Inferior parietal cortex (tissue), 1 donor: ENCODE results near the gene CGN.
"Not testable (repeated sequence)": the region's sequence is repeated elsewhere in the genome, so short reads cannot be mapped to it uniquely, and the experiment has no call there.

ENCODE experiments used
- DNase-seq: peaks from one replicate; pipeline ENCODE4 v3.0.0-alpha.2; 2016; ENCODE audit errors: extremely low spot score

CGN gene

GRCh38 chr1:151502035-151502700 lies 9.0 kb upstream of the CGN start:
- no peak for DNase-seq

DNA sequence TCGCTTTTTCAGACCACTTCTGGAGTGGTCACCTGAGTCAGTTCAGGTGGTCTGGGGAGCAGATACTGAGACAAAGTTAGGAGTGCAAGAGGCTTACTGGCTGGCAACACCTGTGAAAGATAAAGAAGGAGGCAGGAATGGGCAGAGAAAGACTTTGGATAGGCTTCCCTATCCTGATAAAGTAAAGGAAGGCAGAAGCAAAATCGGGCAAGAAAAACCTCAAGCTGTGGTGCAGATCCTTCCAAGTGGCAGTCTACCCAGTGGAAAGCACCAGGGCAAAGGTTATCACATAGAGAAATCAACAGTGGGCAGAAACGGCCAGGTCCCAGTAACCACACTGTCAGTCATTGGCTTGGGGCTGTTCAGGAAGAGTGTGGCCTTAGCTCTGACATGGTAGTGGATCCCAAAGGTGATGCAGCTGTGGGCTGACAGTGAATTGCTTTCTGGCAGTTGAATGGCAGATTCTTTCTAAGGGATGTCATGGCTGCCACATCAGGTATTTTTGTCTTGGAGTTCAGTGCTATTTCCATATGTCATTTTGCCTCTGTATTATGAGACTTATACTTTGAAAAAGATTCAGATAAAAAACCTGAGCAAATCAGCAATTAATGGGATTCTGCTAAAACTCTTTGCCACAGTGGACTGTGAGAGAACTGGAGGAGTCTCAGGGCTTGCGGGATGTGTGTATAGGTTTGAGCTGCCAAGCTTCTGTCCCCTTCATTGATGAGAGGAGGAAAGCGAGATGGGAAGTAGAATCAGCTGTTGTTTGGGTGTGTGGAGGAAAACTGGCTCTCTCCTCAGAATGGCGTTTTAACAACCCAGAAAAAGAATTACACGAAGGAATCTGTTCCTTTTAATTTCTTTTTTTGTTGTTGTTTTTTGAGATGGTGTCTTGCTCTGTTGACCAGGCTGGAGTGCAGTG lies 8.1 kb upstream of the CGN start:
- no peak for DNase-seq

- no peak for DNase-seq
These were observed 6.9 kb upstream of the CGN start for GRCh38 chr1:151504252-151504651.

DNA sequence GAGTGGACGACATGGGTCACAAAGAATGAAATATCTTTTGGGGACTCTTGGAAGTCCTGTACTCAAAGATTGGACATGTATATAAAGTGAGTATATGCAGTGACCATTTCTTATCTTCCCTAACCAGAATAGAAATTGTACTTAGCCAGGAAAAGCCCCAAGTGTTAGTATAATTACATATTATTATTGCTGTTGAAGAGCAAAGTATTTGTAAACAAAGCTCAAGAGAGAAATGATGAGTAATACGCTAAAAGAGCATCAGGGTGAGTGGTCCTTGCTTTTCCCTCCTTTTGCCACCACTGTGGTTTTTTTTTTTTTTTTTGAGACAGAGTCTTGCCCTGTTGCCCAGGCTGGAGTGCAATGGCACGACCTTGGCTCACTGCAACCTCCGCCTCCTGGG lies 6.4 kb upstream of the CGN start:
- DNase-seq, result no peak

GRCh38 chr1:151508833-151509232 lies 2.4 kb upstream of the CGN start:
- no peak for DNase-seq

GRCh38 chr1:151509350-151510019 lies 1.7 kb upstream of the CGN start:
- DNase-seq, result no peak

DNA sequence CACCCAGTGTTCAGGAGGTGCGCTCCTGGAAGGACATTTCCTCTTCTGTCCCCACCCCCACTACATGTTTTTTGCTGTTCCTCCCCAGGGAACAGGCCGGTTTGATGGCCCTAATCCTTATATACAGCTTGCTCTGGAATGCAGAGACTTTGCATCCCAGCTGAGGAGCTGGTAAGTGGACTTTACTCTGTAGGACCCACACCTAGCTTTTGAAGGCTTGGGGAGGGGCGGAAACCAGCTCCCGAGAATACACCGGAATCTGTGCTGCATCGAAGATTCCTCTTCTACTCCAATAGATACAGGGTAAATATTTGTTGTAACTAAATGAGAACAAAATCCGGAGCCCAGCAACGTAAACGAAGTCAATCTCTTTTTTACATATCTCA lies 1.2 kb upstream of the CGN start:
- DNase-seq, result no peak

DNA sequence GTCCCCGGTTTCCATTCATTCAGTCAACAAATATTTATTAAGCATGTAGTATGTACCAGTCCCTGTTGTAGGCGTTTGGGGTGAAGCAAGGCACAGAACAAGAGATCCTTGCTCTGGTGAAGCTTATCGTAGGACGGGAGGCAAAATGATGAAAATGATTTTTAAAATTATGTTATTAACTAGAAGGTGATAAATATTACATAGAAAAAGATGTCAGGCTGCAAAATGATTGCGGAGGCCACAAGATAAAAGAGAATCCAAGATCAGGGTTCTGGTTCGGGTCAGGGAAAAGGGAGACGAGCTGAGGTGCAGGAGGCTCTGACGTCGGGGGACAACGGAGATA lies 602 bp upstream of the CGN start:
- no peak for DNase-seq

- peak; percentile 17 for DNase-seq
These were observed 539 bp downstream of the CGN start for GRCh38 chr1:151511636-151512215.

- no peak for DNase-seq
These were observed 1.1 kb downstream of the CGN start for GRCh38 chr1:151512326-151512725.

GRCh38 chr1:151512801-151513625 lies 1.8 kb downstream of the CGN start:
- no peak for DNase-seq

GRCh38 chr1:151513626-151514121 lies 2.5 kb downstream of the CGN start:
- no peak for DNase-seq

DNA sequence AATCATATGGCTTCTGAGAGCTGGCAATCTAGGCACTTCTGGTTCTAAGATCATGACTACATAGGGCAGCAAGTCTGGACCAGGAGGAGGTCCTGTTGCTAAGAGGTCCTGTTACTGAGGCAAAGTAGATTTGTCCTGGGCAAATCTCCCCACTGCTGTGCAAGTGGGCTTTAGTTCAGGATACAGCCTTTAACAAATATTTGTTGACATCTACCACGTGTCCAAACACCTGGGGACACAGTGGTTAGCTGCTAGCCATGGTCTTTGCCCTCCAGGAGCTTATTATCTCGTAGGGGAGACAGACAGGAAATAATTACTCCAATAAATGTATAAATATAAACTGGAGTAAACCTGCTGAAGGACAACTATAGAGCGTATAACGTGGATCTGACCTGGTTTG lies 3.2 kb downstream of the CGN start:
- DNase-seq, result no peak

DNA sequence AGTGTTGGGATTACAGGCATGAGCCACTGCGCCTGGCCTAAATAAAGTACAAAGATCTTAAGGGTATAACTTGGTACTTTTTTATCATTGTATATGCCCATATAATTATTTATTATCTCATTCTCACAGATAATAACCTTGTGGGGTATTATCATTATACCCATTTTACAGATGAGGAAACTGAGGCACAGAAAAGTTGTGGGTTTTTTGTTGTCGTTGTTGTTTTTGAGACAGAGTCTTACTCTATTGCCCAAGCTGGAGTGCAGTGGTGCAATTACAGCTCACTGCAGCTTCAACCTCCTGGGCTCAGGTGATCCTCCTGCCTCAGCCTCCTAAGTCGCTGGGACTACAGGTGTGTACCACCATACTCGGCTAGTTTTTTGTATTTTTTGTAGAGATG lies 4.1 kb downstream of the CGN start:
- no peak for DNase-seq

DNA sequence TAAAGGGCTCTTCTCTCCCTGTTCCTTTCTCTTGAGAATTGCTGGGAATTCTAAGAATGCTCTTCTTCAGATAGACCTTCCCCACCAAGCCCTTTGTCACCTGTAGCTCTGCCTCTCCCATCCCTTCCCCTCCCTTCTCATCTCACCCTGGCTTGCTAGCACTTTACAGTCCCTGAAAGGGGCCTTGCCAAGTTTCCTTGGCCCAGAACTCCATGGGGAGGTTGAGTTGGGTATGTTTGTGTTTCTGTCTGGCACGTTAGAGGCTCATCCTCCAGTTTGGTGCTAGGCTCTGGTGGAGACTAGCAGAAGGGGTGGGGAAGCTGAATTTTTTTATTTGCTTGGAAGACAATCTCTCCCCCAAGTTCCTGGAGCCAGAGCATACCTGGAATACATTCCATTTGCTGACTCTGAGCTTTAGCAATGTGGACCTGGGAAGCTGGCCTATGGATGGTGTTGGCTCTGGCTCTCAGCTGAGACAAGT lies 4.9 kb downstream of the CGN start:
- no peak for DNase-seq

- no peak for DNase-seq
These were observed 7.2 kb downstream of the CGN start for GRCh38 chr1:151518431-151518830.

- no peak for DNase-seq
These were observed 7.7 kb downstream of the CGN start for GRCh38 chr1:151518936-151519335.

DNA sequence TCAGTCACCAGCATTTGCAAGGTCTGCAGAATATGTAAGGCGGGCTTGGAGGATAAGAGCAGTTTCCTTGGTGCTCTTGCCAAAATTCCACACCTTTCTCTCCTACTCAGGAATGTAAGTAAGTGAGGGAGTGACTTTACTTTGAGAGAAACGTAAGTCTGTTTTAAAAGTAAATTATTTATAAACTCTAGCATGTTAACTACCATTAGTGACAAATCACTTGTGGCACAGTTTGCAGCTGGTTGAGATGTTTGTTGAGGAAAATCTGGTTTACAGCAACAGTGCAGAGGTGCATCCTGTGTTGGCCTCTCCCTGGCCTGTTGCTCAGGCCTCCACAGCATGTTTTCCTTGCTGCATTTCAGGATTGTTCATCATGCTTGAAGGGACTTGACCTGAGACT lies 8.5 kb downstream of the CGN start:
- DNase-seq, result no peak

GRCh38 chr1:151520359-151520758 lies 9.2 kb downstream of the CGN start:
- DNase-seq, result no peak

DNA sequence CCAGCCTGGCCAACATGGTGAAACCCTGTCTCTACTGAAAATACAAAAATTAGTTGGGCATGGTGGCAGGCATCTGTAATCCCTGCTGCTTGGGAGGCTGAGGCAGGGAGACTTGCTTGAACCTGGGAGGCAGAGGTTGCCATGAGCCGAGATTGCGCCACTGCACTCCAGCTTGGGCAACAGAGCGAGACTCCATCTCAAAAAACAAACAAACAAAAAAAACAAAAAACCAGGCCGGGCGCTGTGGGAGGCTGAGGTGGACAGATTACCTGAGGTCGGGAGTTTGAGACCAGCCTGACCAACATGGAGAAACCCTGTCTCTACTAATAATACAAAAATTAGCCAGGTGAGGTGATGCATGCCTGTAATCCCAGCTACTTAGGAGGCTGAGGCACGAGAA lies 11.2 kb downstream of the CGN start:
- not testable (repeated sequence) for DNase-seq

- DNase-seq, result no peak
These were observed 12.1 kb downstream of the CGN start for GRCh38 chr1:151523326-151523725.
